Panc1 (cell line): Measurements from ENCODE around the gene HTATIP2. TPM values are rescaled to one million over a fixed set of nuclear protein-coding genes. Genes with fewer than 3 reads are reported as not detected.

Experiments used
- ATAC-seq: fragments of 200-7000 bp; cut with Tn5 transposase; 2 replicates; pipeline ENCODE4 v1.9.1; 2020; ENCODE audit warnings: mild to moderate bottlenecking, moderate library complexity
- BruUV-seq: library from RNA; stranded (reverse); fragments of 400-500 nt; replicated peaks from 2 replicates; lab custom pipeline; 2021; lab: Mats Ljungman, UMichigan
- CTCF ChIA-PET: fragments of 300-600 bp; sonication (Branson Sonifier 250); formaldehyde crosslinking; loops from one replicate; lab custom pipeline; 2022; ENCODE audit warnings: antibody characterized with exemption; lab: Charles Lee
- POLR2A ChIA-PET: fragments of 300-600 bp; sonication (Branson Sonifier 250); formaldehyde crosslinking; loops from one replicate; lab custom pipeline; 2022; ENCODE audit warnings: antibody characterized with exemption; lab: Charles Lee
- DNase-seq: peaks from one replicate; pipeline ENCODE4 v3.0.0-alpha.2; 2010; ENCODE audit warnings: low read depth, low spot score
- H3K27ac ChIP-seq: 2 replicates; pipeline ENCODE4 v1.5.1; 2011; ENCODE audit warnings: mild to moderate bottlenecking, low read length, inconsistent platforms
- H3K27me3 ChIP-seq: fragments of 200-500 bp; sonication (Bioruptor generic); 2 replicates; pipeline ENCODE4 v1.6.0; 2014; ENCODE audit warnings: low read length, inconsistent platforms; ENCODE audit not compliant: control insufficient read depth, insufficient read depth
- H3K36me3 ChIP-seq: fragments of 200-500 bp; sonication (Bioruptor generic); 2 replicates; pipeline ENCODE4 v1.5.1; 2014; ENCODE audit warnings: inconsistent platforms, mild to moderate bottlenecking, low read length, moderate library complexity; ENCODE audit not compliant: control insufficient read depth, insufficient read depth
- H3K4me1 ChIP-seq: 2 replicates; pipeline ENCODE4 v1.5.1; 2011; ENCODE audit warnings: inconsistent platforms, mild to moderate bottlenecking, low read length, moderate library complexity; ENCODE audit not compliant: control insufficient read depth, insufficient read depth
- H3K4me3 ChIP-seq, 2 experiments: 2 replicates each; pipeline ENCODE4 v1.5.1; 2011 to 2012; ENCODE audit warnings: low read depth in 2 of 2, low read length in 2 of 2, mild to moderate bottlenecking in 2 of 2, inconsistent platforms in 1 of 2, moderate library complexity in 1 of 2
- H3K9me3 ChIP-seq: fragments of 200-500 bp; sonication (Bioruptor generic); 2 replicates; pipeline ENCODE4 v1.5.1; 2014; ENCODE audit warnings: low read depth, mild to moderate bottlenecking, inconsistent platforms, low read length, moderate library complexity; ENCODE audit not compliant: control insufficient read depth, insufficient read depth
- CTCF ChIP-seq: fragments of 450-650 bp; IDR thresholded peaks from 2 replicates; pipeline ENCODE4 v1.5.1; 2017; ENCODE audit warnings: mild to moderate bottlenecking
- POLR2AphosphoS5 ChIP-seq: IDR thresholded peaks from 2 replicates; pipeline ENCODE4 v1.6.1; 2012; ENCODE audit warnings: mild to moderate bottlenecking, low read depth, low read length, moderate library complexity
- REST ChIP-seq, 2 experiments: IDR thresholded peaks; 2 replicates each; pipeline ENCODE4 v1.6.1; 2011 to 2012; ENCODE audit warnings: low read depth in 2 of 2, control low read depth in 1 of 2, low read length in 1 of 2, mild to moderate bottlenecking in 1 of 2, moderate library complexity in 1 of 2; ENCODE audit not compliant: insufficient read depth in 1 of 2
- SIN3A ChIP-seq: IDR thresholded peaks from 2 replicates; pipeline ENCODE4 v1.6.1; 2012; ENCODE audit warnings: low read depth, mild to moderate bottlenecking, low read length, moderate library complexity, borderline replicate concordance; ENCODE audit not compliant: insufficient read depth
- TCF7L2 ChIP-seq: IDR thresholded peaks from 2 replicates; pipeline ENCODE4 v1.6.1; 2011; ENCODE audit warnings: mild to moderate bottlenecking, low read depth, low read length, inconsistent platforms
- in situ Hi-C: cut with HindIII; loops from 2 replicates; pipeline ENCODE4 v1.10.0; 2016; ENCODE audit warnings: low sequenced_read_pairs, low pct_unique_long_range_greater_than_20kb
- intact Hi-C: fragments of 100-400 bp; cut with micrococcal nuclease; formaldehyde crosslinking; loops from one replicate; pipeline ENCODE4 v1.10.0; 2022; ENCODE audit not compliant: unreplicated experiment
- total RNA-seq: library from RNA; stranded (reverse); gene quantifications from one replicate; pipeline ENCODE4 v1.2.1, GENCODE V29; 2021; ENCODE audit not compliant: unreplicated experiment

HTATIP2 gene
- total RNA-seq, 1 experiment from 2014 or later, result 68.9 TPM

- H3K27me3 ChIP-seq, result peaks cover 4% of the 10 kb centered on the region; the same call in 1 of the 2 replicates
- ATAC-seq, result no peak
- POLR2A ChIA-PET, result no interaction called here
Observed at GRCh38 chr11:20321177-20321576, 42.3 kb upstream of the HTATIP2 start.

GRCh38 chr11:20327377-20327935, 36.1 kb upstream of the HTATIP2 start:
- TF ChIP-seq CTCF (no peak), SIN3A (no peak), TCF7L2 (no peak), POLR2AphosphoS5 (no peak), REST (IDR thresholded peaks at IDR 0.05; ENCODE audit: insufficient read depth in 1 of 2, low read depth in 2 of 2, low read length in 1 of 2) (no peak)
- peaks cover 5% of the 10 kb centered on the region for H3K27me3 ChIP-seq
- in situ Hi-C loops, result no loop called here
- H3K4me3 ChIP-seq, result no peak overlapping the region
- ATAC-seq (no peak), DNase-seq (no peak)
- ChIA-PET POLR2A (no interaction called here), CTCF (no interaction called here)
- intact Hi-C loops, result no loop called here
- no peaks in the 10 kb centered on the region for H3K36me3 ChIP-seq
- no peaks in the 10 kb centered on the region for H3K4me1 ChIP-seq
- BruUV-seq, result no TSS peak
- no peaks in the 10 kb centered on the region for H3K9me3 ChIP-seq
- H3K27ac ChIP-seq, result no peak overlapping the region

More at GRCh38 chr11:20321177-20321576, 42.3 kb upstream of the HTATIP2 start:
- no peak overlapping the region for H3K27ac ChIP-seq
- no peak overlapping the region for H3K4me3 ChIP-seq
- intact Hi-C loops (no loop called here), in situ Hi-C loops (no loop called here)
- BruUV-seq, result no TSS peak
- H3K4me1 ChIP-seq, result no peaks in the 10 kb centered on the region
- TF ChIP-seq SIN3A (no peak), POLR2AphosphoS5 (no peak), TCF7L2 (no peak), REST (IDR thresholded peaks at IDR 0.05; ENCODE audit: insufficient read depth in 1 of 2, low read depth in 2 of 2, low read length in 1 of 2) (no peak), CTCF (no peak)
- no peaks in the 10 kb centered on the region for H3K9me3 ChIP-seq
- DNase-seq, result no peak
- H3K36me3 ChIP-seq, result no peaks in the 10 kb centered on the region
- CTCF ChIA-PET, result no interaction called here
